NCI-H345 (cell line): ENCODE data around the gene FGD4.
"Not testable (repeated sequence)": the region's sequence is repeated elsewhere in the genome, so short reads cannot be mapped to it uniquely, and the experiment has no call there.

Source experiments
- DNase-seq: peaks from one replicate; lab custom pipeline; 2025; lab: John Stamatoyannopoulos, UW

FGD4 gene

DNA sequence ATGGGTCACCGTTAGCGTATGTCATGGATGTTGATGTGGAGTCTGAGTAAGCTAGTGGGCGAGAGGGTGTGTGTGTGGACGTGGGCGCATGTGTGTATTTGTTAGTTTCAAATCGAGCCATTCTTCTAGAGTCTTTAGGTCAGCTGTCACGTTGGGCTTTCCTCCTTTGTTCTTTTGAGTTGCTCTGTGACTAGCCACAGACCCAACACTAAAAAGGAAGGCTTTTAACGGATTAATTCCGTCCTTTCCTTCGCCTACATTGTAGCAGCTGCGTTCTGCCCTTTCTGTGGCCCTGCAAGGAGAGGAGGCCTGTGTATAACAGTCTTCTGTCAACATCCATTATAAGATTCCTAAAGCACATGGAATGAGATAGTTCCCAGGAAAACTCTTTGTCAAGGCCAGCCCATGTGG lies 162.6 kb downstream of the FGD4 start:
- DNase-seq, result no peak

DNA sequence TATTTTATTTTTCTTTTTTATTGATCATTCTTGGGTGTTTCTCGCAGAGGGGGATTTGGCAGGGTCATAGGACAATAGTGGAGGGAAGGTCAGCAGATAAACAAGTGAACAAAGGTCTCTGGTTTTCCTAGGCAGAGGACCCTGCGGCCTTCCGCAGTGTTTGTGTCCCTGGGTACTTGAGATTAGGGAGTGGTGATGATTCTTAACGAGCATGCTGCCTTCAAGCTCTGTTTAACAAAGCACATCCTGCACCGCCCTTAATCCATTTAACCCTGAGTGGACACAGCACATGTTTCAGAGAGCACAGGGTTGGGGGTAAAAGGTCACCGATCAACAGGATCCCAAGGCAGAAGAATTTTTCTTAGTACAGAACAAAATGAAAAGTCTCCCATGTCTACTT lies 163.1 kb downstream of the FGD4 start:
- not testable (repeated sequence) for DNase-seq

DNA sequence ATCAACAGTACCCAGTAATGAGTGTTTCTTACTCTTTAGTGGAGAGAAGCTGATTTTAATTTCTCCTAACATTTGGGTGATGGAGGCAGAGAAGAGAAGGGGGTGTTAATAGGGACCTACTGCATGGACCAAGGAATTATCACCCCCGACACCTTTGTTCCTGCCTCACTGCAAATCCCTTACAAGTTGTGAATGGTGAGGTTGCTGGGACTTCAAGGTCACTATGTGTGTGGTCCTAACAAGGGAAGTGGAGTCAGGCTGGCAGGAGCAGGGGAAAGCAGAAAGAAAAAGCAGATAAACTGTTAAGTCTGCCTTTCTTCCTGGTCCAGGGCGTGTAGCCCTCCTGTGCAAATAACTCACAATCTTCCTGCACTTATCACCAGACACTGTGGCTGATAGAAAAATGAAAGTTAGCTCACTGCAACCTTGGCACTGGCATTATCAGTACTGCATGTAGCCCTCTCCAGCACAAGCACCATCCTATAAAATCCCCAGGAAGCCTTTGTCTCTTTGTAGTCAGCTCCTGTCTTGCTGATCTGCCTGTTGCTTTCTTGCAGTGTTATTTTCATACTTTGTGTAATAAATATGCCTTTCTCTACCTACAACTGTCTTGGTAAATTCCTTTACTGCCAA lies 167.4 kb downstream of the FGD4 start:
- DNase-seq, result no peak

DNA sequence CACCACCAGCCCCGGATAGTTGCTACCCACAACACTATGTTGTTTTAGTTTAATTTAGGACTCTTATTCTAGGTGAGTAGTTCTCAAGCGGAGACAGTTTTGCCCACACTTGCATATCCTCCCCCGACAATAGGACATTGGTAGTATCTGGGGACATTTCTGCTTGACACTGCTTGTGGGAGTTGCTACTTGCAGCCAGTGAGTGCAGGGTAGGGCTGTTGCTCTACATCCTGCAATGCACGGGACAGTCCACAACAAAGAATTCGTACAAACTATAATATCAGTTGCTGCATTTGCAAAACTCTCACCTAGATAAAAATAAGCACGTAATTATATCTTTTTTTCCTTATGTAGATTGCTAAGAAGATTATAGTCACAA lies 167.9 kb downstream of the FGD4 start:
- DNase-seq, result no peak

DNA sequence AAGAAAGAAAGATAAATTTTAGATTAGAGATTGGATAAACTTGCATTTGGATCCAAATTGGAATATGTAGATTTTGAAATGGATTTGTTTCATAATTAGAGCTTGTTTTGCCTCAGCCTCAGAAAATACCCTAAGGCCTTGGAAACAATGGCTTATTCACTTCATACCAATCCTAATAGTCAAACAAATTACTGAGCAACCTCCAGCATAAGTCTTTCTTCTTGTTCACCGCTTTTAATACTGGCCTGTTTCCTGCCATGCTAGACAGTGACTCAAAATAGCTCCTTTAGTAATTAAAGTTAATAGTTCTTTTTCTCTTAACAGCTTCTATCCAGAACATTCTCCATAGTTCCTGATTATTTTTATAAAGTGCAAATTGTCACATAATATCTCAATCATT lies 168.9 kb downstream of the FGD4 start:
- no peak for DNase-seq

DNA sequence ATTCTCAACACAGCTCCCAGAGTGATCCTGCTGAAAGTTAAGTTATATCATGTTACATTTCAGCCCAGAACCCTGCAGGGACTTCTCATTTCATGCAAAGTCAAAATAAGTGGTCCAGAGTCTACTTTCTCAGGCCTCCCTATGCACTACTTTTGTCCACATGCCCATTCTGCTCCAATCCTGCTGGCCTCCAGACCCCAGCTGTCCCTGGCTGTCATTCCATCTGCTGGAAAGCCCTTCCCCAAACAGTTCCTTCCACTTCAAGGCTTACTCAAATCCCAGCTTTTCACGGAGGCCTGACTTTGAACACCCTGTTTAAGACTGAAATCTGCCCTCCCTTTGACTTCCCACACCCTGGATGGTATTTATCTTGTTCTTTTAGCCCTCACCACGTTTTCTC lies 169.9 kb downstream of the FGD4 start:
- no peak for DNase-seq

DNA sequence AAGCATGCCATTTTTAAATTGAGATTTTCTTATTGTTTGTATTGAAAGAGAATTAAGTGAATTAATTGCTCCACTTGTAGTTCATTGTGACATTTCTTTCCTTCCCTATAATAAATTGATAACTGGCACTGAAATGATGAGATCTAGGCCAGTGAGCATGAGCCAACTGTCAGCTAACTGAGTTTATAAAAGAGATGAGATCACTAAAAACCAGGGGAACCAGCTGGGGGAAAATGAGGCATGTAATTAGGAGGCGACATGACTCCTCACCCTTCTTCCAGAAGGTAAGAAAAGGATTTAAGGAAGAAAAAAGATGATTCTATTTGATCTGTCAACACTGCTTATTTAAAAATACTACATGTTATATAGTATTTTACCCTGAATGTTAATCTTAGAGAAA lies 175.2 kb downstream of the FGD4 start:
- no peak for DNase-seq

DNA sequence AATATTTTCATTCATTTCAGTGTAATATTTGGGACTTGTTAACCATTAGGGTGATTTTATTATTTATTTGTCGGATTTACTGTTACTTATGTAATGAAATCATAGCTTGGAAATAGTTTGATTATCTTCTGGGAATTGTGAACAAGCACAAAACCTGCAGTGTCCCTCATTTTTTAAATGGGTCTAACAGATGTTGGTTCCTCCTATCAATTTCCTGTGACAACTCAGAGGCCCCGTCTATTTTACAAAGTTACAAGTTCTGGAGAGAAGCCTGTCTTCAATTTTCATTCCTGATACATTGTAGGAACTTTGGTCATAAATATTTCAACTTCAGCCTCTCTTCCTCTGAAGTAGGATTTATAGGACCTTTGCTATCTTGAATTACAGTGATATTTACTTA lies 178.0 kb downstream of the FGD4 start:
- no peak for DNase-seq

DNA sequence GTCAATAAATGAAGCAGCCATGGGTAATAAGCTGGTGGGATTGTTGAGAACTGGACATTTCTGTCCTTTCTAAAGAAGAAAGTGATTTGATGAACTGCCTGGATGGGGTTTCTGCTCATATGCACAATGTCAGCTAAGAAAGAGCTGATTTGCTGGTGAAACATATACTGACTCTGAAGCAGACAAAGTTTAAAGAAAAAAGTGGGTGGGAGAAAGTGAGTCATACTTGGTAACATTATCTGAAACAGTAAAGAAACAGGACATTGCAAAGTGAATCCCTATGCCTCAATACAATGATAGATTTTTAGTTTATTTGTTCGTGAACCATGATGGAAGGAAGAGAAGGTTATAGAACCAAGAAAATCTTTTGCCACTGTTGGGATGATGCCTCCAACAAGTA lies 184.2 kb downstream of the FGD4 start:
- no peak for DNase-seq

DNA sequence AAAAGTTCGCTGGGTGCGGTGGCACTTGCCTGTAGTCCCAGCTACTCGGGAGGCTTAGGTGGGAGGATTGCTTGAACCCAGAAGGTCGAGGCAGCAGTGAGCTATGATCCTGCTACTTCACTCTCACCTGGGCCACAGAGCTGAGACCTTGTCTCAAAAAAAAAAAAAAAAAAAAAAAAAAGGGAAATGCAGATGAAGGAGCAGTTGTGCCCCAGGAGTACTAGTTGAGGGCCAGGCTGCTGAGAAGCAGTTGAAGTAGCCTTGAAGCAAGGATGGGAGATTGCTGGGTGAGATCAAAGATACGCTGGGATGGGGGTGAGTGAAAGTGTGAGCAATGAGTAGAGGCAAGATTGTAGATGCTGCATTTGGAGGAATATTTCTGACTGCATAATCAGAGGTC lies 186.3 kb downstream of the FGD4 start:
- DNase-seq, result no peak

DNA sequence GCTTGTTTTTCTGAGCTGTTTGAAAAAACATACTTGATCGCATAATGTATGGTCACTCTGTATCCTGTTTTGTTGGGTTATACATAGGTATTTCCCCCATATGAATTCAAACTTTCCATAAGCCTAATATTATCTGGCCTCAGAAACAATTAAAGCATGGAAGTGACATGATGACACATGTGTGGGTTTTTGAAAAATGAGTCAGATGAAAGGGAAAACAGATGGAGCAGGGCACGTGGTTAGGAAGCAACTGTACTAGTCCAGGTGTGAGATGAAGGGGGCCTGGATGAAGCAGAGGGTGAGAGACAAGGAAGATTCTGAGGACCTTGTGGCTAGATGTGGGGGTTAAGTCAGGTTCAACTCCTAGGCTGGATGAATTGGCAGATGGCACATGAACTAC lies 187.0 kb downstream of the FGD4 start:
- DNase-seq, result no peak

DNA sequence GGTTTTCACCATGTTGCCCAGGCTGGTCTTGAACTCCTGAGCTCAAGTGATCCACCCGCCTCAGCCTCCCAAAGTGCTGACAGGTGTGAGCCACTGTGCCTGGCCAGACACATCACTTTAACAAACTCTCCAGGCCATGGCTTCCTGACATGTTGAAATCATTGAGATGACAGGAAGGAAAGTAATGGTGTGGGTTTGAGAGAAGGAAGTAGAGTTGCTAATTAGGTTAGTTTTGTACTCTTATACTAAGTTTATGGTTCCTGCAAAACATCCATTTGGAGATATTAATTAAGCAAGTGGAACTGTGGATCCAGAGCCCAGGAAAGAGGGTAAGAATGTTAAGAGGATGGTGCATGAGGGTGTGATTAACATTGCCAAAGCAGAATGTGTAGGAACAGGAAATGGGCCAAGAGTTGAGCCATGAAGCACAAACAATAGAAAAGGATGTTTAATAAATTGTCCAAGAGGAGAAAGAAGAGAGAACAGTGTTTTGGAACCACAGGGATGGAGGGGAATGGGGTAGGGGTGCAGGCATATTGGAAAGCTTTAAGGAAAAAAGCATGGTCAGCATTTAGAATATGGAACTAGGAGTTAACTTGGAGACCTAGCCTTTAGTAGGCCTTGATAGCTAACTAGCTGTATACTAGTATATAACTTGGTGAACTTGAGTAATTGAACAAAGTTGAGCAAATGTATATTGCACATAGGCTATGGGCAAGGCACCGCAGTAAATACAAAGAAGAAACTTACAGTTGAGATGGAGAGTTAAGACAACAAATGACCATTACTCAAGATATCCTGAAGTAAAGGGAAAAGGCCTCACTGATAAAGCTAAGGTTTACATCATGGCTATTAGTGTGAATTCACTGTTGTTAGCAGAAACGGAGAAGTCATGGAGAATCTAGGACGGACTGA lies 188.5 kb downstream of the FGD4 start:
- DNase-seq, result no peak

DNA sequence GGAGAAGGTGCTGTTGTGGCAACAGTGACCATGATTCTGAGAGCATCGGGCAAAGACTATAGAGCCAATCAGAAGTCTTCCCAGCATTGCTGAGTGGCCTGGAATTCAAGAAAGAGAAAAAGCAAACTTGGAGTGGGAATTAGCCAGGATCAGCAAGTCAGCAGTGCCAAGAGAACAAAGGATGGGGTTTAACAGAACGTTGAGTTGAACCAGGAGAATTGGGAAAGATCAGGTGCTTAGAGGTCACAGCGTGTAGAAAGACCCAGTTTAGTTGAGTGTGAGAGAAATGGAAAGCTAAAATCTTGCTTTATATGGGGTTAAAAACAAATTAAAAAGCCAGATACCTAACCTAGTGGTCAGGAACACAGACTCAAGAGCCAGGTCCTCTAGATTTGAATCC lies 189.2 kb downstream of the FGD4 start:
- DNase-seq, result no peak

DNA sequence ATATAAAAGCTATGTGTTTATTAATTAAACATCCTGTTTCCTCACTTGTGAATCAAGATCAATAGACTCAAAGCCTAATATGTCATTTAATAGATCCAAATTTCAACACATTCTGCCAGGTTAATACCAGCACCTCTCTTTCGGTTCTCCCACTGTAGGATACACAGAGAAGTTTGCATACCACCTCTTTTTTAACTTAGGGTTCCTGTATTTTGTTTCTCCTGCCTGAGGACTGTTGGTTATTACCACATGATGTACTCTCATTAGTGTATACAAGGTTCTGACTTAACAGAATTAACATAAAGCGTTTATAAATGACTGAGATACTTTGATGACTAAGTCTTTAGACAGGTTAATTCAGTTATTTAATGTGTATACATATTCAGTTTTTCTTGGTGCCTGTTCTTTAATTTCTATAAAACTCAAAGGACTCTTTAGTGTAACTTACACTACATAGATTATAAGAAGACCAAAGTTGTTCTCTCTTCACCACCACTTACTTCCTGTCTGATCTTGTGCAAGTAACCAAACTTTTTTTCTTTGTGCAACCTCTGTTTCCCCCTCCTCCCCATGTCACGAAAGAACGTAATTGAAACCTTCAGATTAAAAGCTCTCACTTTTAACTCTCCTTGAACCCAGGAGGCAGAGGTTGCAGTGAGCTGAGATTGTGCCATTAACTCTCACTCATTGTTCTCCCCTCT lies 190.0 kb downstream of the FGD4 start:
- DNase-seq, result no peak

DNA sequence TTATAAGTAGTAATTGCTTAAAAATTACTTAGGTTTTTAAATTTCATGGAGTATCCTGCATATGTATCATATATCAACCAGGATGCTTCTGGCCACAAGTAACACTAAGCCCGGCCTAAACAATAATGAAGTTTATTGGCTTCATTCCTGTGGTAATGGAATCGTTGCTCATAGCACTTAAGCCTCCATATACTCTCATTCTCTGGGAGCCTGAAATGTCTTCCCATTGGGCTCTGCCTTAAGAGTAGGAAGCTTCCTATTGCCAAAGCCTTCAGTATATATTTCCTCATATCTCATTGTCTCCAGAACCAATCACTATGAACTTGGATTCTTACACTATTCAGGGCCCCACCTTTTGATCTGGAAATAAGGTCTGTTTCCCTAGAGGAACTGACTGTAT lies 195.9 kb downstream of the FGD4 start:
- DNase-seq, result no peak

DNA sequence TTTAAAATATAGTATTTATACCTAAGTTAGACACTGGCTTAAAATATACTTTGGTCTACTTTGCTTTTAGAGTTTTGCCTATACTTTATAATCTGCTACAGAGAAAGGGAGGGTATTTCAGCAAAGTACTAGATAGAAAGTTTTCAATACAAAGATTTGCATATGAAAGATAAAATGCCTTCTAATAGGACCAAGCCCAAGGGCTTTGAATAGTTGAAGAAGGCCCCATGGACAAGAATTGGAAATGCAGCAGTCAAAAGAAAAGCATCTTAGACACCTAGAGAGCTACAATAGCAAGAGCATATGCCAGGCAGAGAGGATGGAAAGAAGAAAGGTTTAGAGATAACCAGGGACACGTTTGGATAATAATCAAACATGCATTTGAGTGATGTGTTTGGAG lies 196.7 kb downstream of the FGD4 start:
- no peak for DNase-seq

DNA sequence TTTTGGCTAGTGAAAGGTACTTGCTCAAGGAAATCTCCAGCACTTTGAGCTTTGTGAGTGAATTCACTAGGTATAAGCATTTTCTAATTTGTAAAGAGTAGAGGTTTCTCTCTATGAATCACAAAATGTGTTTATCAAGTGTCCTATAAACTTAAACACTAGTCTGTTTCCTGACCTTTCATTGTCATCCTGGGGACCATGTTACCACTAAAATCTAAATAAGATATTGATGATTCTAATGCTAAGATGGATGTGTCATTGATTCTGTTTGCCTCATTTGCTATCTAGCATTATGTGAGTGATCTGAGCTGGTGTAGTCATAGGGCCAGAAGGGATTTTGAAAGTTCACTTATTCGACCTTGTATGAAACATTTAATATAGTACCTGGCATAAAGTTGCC lies 199.3 kb downstream of the FGD4 start:
- no peak for DNase-seq

DNA sequence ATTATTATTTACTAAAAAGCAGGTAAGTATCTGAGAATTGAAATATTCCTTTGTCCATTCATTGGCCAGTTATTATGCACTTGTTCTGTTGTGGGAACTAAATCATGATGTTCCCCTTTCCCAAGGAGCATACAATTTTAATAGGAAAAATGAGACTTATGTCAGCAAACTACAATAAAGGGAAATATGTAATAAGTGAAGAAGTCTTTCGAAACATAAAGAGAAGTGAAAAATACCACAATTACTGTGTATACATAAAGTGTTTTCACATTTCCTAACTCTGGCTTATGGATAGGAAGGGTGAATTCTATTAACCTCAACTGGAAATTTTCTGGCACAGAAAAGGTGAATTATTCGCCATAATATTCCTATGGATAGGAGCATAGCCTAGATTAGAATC lies 201.3 kb downstream of the FGD4 start:
- DNase-seq, result no peak

DNA sequence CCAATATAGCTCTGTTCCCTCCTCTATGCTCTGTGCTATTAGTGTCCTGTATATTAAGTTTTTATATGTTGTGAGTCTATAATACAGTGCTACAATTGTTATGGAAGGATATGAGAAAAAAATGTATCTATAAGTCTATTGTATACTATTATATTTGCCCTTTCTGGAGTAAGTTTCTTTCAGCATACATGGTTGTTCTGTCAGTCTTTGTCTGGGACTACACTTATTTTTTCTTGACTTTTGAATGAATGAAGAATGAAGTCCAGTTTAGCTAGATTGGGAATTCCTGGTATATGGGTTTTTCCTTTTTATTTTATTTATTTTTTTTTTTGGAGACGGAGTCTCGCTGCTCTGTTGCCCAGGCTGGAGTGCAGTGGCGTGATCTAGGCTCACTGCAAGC lies 203.7 kb downstream of the FGD4 start:
- DNase-seq, result no peak

DNA sequence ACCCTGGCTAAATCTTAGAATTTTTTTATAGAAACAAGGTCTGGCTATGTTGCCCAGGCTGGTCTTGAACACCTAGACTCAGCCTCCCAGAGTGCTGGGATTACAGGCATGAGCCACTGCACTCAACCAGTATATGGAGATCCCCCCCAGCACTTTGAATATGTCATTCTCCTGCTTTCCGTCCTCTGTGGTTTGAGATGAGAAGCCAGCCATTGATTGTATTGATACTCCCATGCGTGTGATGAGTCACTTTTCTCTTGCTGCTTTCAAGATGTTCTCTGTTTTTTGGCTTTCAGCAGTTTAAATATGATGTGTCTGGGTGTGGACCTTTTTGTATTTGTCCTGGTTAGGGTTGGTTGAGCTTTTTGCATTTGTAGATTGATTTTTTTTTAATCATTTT lies 204.5 kb downstream of the FGD4 start:
- DNase-seq, result no peak

DNA sequence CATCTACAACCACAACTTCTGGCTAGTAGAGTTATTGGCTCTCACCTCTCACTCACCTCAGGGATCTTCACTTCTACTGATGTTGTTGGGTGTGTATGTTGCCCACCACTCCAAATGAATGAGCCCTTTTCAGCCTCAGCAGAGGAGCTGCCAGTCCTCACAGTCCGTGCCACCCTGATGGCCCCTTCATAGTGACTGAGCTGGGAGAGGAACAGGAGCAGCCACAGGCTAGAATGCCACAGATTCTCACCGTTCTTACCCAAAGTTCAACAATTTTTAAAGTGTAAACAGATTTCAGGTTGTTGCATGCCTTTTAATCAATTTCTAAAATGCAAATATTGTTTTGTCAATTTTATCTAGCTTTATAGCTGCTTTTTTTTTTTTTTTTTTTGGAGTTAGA lies 205.2 kb downstream of the FGD4 start:
- no peak for DNase-seq

DNA sequence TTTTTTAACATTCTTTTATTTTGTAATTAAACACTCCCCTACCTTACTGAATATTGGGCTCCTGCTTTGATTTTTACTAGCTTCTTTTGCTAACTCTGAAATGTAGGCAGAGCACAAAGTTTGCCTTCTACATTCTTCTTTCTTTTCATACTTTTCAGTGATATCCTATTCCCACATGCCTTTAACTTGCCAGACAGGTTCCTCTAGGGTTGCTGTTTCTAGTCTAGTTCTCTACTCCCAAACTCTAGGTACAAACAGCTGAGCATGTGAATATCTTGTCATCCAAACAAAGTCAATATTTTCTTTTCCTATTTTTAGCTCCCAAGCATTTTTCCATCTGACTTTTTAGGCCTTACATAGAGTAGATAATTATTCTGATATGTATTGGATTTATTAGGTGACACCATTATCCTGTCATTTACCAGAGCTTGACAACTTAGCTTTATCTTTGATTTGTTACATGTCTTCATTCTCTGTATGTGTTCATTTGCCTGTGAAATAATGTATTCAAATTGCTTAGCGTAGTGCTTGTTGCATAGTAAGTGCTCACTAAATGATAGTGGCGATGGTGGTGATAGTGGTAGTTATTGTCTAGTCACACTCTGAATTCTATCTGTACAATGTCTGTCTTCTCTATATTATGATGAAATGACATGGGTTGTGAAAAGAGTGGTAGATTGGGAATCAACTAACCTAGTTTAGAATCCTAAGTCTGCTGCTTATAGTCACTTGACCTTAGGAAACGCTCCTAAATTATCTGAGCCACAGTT lies 206.2 kb downstream of the FGD4 start:
- no peak for DNase-seq
